ENCODE measurements around the gene SLK. TPM values are rescaled to one million over a fixed set of nuclear protein-coding genes. Genes with fewer than 3 reads are reported as not detected.

The SLK gene
- total RNA-seq, 2 experiments from 2014 or later, result 19.4 to 19.9 TPM

DNA sequence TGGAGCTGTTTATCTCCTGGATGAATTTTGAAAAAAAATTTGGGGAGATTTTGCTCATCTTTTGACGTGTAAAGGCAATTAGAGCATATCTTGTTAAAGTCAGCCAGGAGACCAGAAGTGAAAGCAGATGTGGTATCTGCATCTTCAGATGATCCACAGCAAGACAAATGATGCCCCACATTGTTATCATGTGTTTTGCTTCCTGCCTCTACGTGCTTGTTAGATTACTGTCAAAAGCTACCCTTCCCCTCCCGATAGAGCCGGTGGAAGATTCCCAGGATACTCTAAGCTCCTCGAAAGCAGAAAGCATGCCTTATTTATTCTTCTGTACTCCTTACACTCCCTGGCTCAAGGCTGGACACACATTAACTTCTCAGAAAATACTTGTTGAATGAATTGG lies 105.8 kb downstream of the SLK start:
- intact Hi-C loops (cut with micrococcal nuclease; ENCODE audit: unreplicated experiment), result no loop called here
- H3K36me3 ChIP-seq (ENCODE audit: insufficient read depth, low read length), result no peaks in the 10 kb centered on the region
- no peaks in the 10 kb centered on the region for H3K9me3 ChIP-seq (ENCODE audit: low read length)
- ChIA-PET POLR2A (no interaction called here), CTCF (ENCODE audit: unreplicated experiment) (no interaction called here)
- no peak overlapping the region for H3K4me3 ChIP-seq (ENCODE audit: low read depth, low read length, poor library complexity, severe bottlenecking)
- H3K79me2 ChIP-seq (ENCODE audit: insufficient read depth, low read depth, low read length), result no peaks in the 10 kb centered on the region
- H3K4me2 ChIP-seq (ENCODE audit: low read length), result no peak overlapping the region
- DNase-seq (ENCODE audit: low spot score), result no peak
- H3K4me1 ChIP-seq (ENCODE audit: insufficient read depth, low read length, poor library complexity, severe bottlenecking), result no peaks in the 10 kb centered on the region
- no peak overlapping the region for H2AFZ ChIP-seq (ENCODE audit: low read length)
- H4K20me1 ChIP-seq (ENCODE audit: insufficient read depth, low read length), result no peaks in the 10 kb centered on the region
- no peak overlapping the region for H3K27ac ChIP-seq (ENCODE audit: low read depth, low read length, poor library complexity, severe bottlenecking)
- TF ChIP-seq EZH2phosphoT487 (IDR thresholded peaks at IDR 0.05; ENCODE audit: borderline replicate concordance, low read depth, low read length) (no peak), CTCF (conservative IDR thresholded peaks at IDR 0.05; ENCODE audit: low read length) (no peak)
- no peaks in the 10 kb centered on the region for H3K9me2 ChIP-seq (ENCODE audit: insufficient read depth, low read length)
- no TSS peak for BruUV-seq (replicated peaks)

DNA sequence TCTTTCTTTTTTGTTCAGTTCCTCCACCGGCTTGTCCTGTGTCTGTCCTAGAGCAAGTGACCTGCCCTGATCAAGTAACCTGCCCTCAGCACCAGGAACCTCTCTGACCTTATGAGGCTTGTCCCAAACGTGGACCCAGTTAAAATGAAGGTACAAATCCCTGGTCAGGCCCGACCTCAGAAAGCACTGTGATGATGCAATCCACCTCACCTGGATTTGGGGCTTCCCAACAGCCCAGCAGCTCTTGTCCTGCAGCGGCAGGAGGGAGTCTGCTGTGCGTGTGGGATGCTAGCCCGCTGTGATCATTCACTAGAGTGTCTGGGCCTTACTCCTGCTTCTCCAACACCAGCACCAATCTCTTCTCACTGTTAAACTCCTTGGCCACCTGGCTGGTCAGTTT lies 107.6 kb downstream of the SLK start:
- Histone ChIP-seq H2AFZ (ENCODE audit: low read length) (no peak overlapping the region), H3K9me3 (ENCODE audit: low read length) (no peaks in the 10 kb centered on the region), H3K36me3 (ENCODE audit: insufficient read depth, low read length) (no peaks in the 10 kb centered on the region), H3K9me2 (ENCODE audit: insufficient read depth, low read length) (no peaks in the 10 kb centered on the region), H3K27ac (ENCODE audit: low read depth, low read length, poor library complexity, severe bottlenecking) (no peak overlapping the region), H3K4me2 (ENCODE audit: low read length) (no peak overlapping the region), H3K4me1 (ENCODE audit: insufficient read depth, low read length, poor library complexity, severe bottlenecking) (no peaks in the 10 kb centered on the region), H3K4me3 (ENCODE audit: low read depth, low read length, poor library complexity, severe bottlenecking) (no peak overlapping the region), H3K79me2 (ENCODE audit: insufficient read depth, low read depth, low read length) (no peaks in the 10 kb centered on the region), H4K20me1 (ENCODE audit: insufficient read depth, low read length) (no peaks in the 10 kb centered on the region)
- no TSS peak for BruUV-seq (replicated peaks)
- POLR2A ChIA-PET, result no interaction called here
- DNase-seq (ENCODE audit: low spot score), result no peak
- no peak for TF ChIP-seq CTCF (conservative IDR thresholded peaks at IDR 0.05; ENCODE audit: low read length)
- no peak for TF ChIP-seq EZH2phosphoT487 (IDR thresholded peaks at IDR 0.05; ENCODE audit: borderline replicate concordance, low read depth, low read length)
- CTCF ChIA-PET (ENCODE audit: unreplicated experiment), result no interaction called here
- intact Hi-C loops (cut with micrococcal nuclease; ENCODE audit: unreplicated experiment), result no loop called here

- Histone ChIP-seq H3K79me2 (ENCODE audit: insufficient read depth, low read depth, low read length) (no peaks in the 10 kb centered on the region), H3K4me3 (ENCODE audit: low read depth, low read length, poor library complexity, severe bottlenecking) (no peak overlapping the region), H3K4me2 (ENCODE audit: low read length) (no peak overlapping the region), H3K4me1 (ENCODE audit: insufficient read depth, low read length, poor library complexity, severe bottlenecking) (no peaks in the 10 kb centered on the region), H3K27ac (ENCODE audit: low read depth, low read length, poor library complexity, severe bottlenecking) (no peak overlapping the region), H4K20me1 (ENCODE audit: insufficient read depth, low read length) (no peaks in the 10 kb centered on the region), H3K36me3 (ENCODE audit: insufficient read depth, low read length) (no peaks in the 10 kb centered on the region), H2AFZ (ENCODE audit: low read length) (no peak overlapping the region), H3K9me2 (ENCODE audit: insufficient read depth, low read length) (no peaks in the 10 kb centered on the region), H3K9me3 (ENCODE audit: low read length) (no peaks in the 10 kb centered on the region)
- intact Hi-C loops (cut with micrococcal nuclease; ENCODE audit: unreplicated experiment), result no loop called here
- TF ChIP-seq EZH2phosphoT487 (IDR thresholded peaks at IDR 0.05; ENCODE audit: borderline replicate concordance, low read depth, low read length) (no peak), CTCF (conservative IDR thresholded peaks at IDR 0.05; ENCODE audit: low read length) (no peak)
- ChIA-PET POLR2A (interaction anchor here (1.1 kb wide), 1 partner anchor 17 kb away, joined by 3 read pairs; no protein-coding TSS in a partner anchor), CTCF (ENCODE audit: unreplicated experiment) (no interaction called here)
- BruUV-seq (replicated peaks), result no TSS peak
- DNase-seq (ENCODE audit: low spot score), result no peak
Measured at GRCh38 chr10:104076743-104077160, 109.8 kb downstream of the SLK start.
